Parathyroid adenoma (tissue), 2 donors: ENCODE results near the gene ERLIN1.

Experiments
- H2AFZ ChIP-seq: fragments of 300-600 bp; sonication (generic); one replicate; pipeline ENCODE4 v1.7.0; 2017; ENCODE audit warnings: antibody characterized with exemption, mild to moderate bottlenecking
- H3K27ac ChIP-seq: fragments of 300-600 bp; sonication (generic); one replicate; pipeline ENCODE4 v1.7.0; 2017
- H3K27me3 ChIP-seq: fragments of 300-600 bp; sonication (generic); one replicate; pipeline ENCODE4 v1.7.0; 2017; ENCODE audit warnings: low read length; ENCODE audit not compliant: control insufficient read depth, insufficient read depth
- H3K36me3 ChIP-seq: fragments of 300-600 bp; sonication (generic); one replicate; pipeline ENCODE4 v1.7.0; 2017; ENCODE audit warnings: low read length; ENCODE audit not compliant: control insufficient read depth, insufficient read depth
- H3K4me1 ChIP-seq: fragments of 300-600 bp; sonication (generic); one replicate; pipeline ENCODE4 v1.7.0; 2017; ENCODE audit warnings: control low read depth
- H3K4me2 ChIP-seq: fragments of 300-600 bp; sonication (generic); one replicate; pipeline ENCODE4 v1.7.0; 2017; ENCODE audit warnings: low read length
- H3K4me3 ChIP-seq: fragments of 300-600 bp; sonication (generic); one replicate; pipeline ENCODE4 v1.7.0; 2017; ENCODE audit warnings: low read depth, low read length
- H3K79me2 ChIP-seq: fragments of 300-600 bp; sonication (generic); one replicate; pipeline ENCODE4 v1.7.0; 2017; ENCODE audit warnings: control low read depth
- H3K9ac ChIP-seq: fragments of 300-600 bp; sonication (generic); one replicate; pipeline ENCODE4 v1.7.0; 2017; ENCODE audit warnings: mild to moderate bottlenecking
- H3K9me3 ChIP-seq: fragments of 300-600 bp; sonication (generic); one replicate; pipeline ENCODE4 v1.7.0; 2017; ENCODE audit warnings: low read length; ENCODE audit not compliant: control insufficient read depth
- TF ChIP-seq, protein P1 (sequence below): fragments of 300-600 bp; sonication (generic); IDR thresholded peaks from one replicate; pipeline ENCODE4 v1.7.0; 2017; ENCODE audit warnings: antibody characterized with exemption, mild to moderate bottlenecking
- donor health status: primary hyperparathyroidism.

The ERLIN1 gene

GRCh38 chr10:100157156-100157555, 28.7 kb downstream of the ERLIN1 start:
- no peaks in the 10 kb centered on the region for H3K27me3 ChIP-seq
- no peak overlapping the region for H3K4me3 ChIP-seq
- H3K79me2 ChIP-seq, result peaks cover 10% of the 10 kb centered on the region
- TF ChIP-seq, protein P1, sequence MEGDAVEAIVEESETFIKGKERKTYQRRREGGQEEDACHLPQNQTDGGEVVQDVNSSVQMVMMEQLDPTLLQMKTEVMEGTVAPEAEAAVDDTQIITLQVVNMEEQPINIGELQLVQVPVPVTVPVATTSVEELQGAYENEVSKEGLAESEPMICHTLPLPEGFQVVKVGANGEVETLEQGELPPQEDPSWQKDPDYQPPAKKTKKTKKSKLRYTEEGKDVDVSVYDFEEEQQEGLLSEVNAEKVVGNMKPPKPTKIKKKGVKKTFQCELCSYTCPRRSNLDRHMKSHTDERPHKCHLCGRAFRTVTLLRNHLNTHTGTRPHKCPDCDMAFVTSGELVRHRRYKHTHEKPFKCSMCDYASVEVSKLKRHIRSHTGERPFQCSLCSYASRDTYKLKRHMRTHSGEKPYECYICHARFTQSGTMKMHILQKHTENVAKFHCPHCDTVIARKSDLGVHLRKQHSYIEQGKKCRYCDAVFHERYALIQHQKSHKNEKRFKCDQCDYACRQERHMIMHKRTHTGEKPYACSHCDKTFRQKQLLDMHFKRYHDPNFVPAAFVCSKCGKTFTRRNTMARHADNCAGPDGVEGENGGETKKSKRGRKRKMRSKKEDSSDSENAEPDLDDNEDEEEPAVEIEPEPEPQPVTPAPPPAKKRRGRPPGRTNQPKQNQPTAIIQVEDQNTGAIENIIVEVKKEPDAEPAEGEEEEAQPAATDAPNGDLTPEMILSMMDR, result no peak
- no peak overlapping the region for H2AFZ ChIP-seq
- no peak overlapping the region for H3K4me2 ChIP-seq
- no peak overlapping the region for H3K9ac ChIP-seq
- no peaks in the 10 kb centered on the region for H3K9me3 ChIP-seq
- no peak overlapping the region for H3K27ac ChIP-seq
- H3K4me1 ChIP-seq, result peaks cover 11% of the 10 kb centered on the region
- no peaks in the 10 kb centered on the region for H3K36me3 ChIP-seq

DNA sequence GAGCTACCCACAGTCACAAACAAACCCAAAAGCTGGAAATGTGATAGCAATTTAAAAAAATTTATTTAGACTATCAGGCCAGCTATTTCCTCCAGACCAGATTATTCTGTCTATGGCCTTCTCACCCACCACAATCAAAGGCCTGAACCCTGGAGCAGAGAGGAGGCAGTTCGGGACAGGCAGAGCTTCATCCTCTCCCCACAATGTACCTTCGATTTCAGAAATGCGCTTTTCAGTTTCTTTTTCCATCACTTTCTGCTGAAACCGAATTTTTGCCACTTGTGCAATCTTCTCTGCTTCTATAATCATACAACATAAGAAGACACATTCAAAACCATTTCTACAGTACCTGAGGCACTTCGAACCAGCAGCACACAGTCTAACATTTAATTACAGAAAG, 29.9 kb downstream of the ERLIN1 start:
- Histone ChIP-seq H3K4me1 (peaks cover 11% of the 10 kb centered on the region), H3K4me2 (no peak overlapping the region), H3K27ac (no peak overlapping the region), H3K27me3 (no peaks in the 10 kb centered on the region), H3K9me3 (no peaks in the 10 kb centered on the region), H3K9ac (no peak overlapping the region), H3K36me3 (no peaks in the 10 kb centered on the region), H3K4me3 (no peak overlapping the region), H2AFZ (no peak overlapping the region), H3K79me2 (peaks cover 7% of the 10 kb centered on the region)
- TF ChIP-seq, protein P1, result no peak

DNA sequence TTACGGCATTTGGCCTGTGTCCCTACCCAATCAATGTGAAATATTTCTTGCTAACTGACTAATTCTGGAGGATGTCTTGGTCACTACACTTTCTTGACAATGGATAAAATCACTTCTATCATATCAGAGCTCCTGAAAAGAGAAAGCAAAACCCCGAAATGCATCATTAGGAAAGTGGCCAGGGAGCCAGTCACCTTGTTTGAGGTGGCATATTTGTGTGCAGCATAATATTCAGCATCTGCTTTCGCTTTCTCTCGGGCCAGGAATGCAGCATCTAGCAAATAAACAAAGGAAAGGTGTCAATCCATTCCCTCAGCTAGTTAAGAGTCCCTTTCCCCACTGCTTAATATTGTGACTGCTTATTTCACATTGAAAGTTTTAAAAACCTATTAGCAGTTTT, 31.2 kb downstream of the ERLIN1 start:
- Histone ChIP-seq H2AFZ (peak overlapping the region; percentile 51), H3K36me3 (no peaks in the 10 kb centered on the region), H3K4me2 (peak overlapping the region; percentile 43), H3K27ac (peak overlapping the region; percentile 22), H3K79me2 (peaks cover 4% of the 10 kb centered on the region), H3K4me1 (peaks cover 11% of the 10 kb centered on the region), H3K9ac (no peak overlapping the region), H3K4me3 (no peak overlapping the region), H3K27me3 (no peaks in the 10 kb centered on the region), H3K9me3 (no peaks in the 10 kb centered on the region)
- TF ChIP-seq, protein P1, result no peak

GRCh38 chr10:100153239-100153825, 32.5 kb downstream of the ERLIN1 start:
- Histone ChIP-seq H3K4me2 (no peak overlapping the region), H3K36me3 (no peaks in the 10 kb centered on the region), H3K4me1 (peaks cover 23% of the 10 kb centered on the region), H2AFZ (no peak overlapping the region), H3K27ac (no peak overlapping the region), H3K9ac (no peak overlapping the region), H3K27me3 (no peaks in the 10 kb centered on the region), H3K4me3 (no peak overlapping the region), H3K79me2 (peaks cover 4% of the 10 kb centered on the region), H3K9me3 (no peaks in the 10 kb centered on the region)
- TF ChIP-seq, protein P1, result no peak

DNA sequence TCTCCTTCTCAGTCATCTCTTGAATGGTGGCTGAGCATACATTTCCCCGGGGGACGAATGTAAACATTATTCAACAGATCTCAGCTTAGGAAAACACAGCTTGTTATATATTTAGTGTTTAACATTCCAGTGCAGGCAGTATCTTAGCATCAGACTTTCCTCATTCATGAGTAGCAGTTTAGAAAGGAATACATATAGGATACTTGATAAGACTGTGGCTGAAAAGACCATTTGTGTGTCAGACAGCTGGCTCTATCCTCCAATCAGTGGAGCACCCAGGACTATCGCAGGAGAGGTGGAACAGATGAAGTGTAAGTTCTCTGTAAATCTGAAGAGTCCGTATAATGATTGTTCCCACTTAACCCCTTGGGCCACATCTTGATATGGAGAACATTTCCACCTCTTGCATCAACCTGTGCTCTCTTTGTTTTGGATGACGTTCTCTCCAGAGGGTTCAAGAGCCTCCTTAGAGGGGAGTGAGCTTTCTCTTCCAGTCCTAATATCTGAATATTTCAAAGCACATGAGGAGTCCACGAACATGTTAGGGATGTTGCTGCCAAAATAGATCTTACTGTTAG, 34.0 kb downstream of the ERLIN1 start:
- Histone ChIP-seq H3K36me3 (no peaks in the 10 kb centered on the region), H2AFZ (no peak overlapping the region), H3K79me2 (peaks cover 2% of the 10 kb centered on the region), H3K9me3 (no peaks in the 10 kb centered on the region), H3K4me2 (no peak overlapping the region), H3K4me1 (peaks cover 26% of the 10 kb centered on the region), H3K27ac (no peak overlapping the region), H3K27me3 (no peaks in the 10 kb centered on the region), H3K9ac (no peak overlapping the region), H3K4me3 (no peak overlapping the region)
- TF ChIP-seq, protein P1, result no peak
